Measurements from ENCODE around the gene TRAP1. TPM values are rescaled to one million over a fixed set of nuclear protein-coding genes. Genes with fewer than 3 reads are reported as not detected.

The TRAP1 gene
- total and polyA plus RNA-seq, 5 donors from 2014 or later: 38.7 to 65.0 (median 48.0) TPM

- Histone ChIP-seq H3K36me3 (ENCODE audit: control insufficient read depth, insufficient read depth, low read length) (peaks cover 29% of the 10 kb centered on the region), H3K4me3 (ENCODE audit: low read depth, low read length) (no peak overlapping the region), H3K27ac (ENCODE audit: insufficient read depth, low read length, poor library complexity, severe bottlenecking) (no peak overlapping the region), H3K4me1 (ENCODE audit: control insufficient read depth, insufficient read depth, low read length, poor library complexity, severe bottlenecking) (no peaks in the 10 kb centered on the region), H3K9me3 (ENCODE audit: control insufficient read depth in 2 of 2, low read length in 2 of 2) (no peaks in the 10 kb centered on the region), H3K27me3 (ENCODE audit: control insufficient read depth, insufficient read depth, low read length) (no peaks in the 10 kb centered on the region)
- Mint-ChIP-seq H3K27me3 (no peaks in the 10 kb centered on the region), H3K4me1 (peaks cover 0 to 7% (median under 1%) of the 10 kb centered on the region in 4 donors), H3K27ac (no peak overlapping the region), H3K36me3 (peaks cover 38% of the 10 kb centered on the region), H3K4me3 (no peak overlapping the region), H3K9me3 (no peaks in the 10 kb centered on the region)
- ATAC-seq (ENCODE audit: low read depth in 2 of 2): no peak
- no peak for DNase-seq
These were observed 39.3 kb downstream of the TRAP1 start for GRCh38 chr16:3677994-3678393.

GRCh38 chr16:3675601-3676130 lies 41.7 kb downstream of the TRAP1 start:
- H3K4me1 ChIP-seq (ENCODE audit: control insufficient read depth, insufficient read depth, low read length, poor library complexity, severe bottlenecking): no peaks in the 10 kb centered on the region
- Mint-ChIP-seq H3K4me3 (no peak overlapping the region), H3K9me3 (no peaks in the 10 kb centered on the region), H3K36me3 (peaks cover 26% of the 10 kb centered on the region), H3K4me1 (no peaks in the 10 kb centered on the region), H3K27me3 (no peaks in the 10 kb centered on the region), H3K27ac (no peak overlapping the region)
- ATAC-seq (ENCODE audit: low read depth in 2 of 2) (no peak), DNase-seq (no peak)
- H3K27ac ChIP-seq (ENCODE audit: insufficient read depth, low read length, poor library complexity, severe bottlenecking): no peak overlapping the region
- H3K9me3 ChIP-seq (ENCODE audit: control insufficient read depth in 2 of 2, low read length in 2 of 2): no peaks in the 10 kb centered on the region
- H3K27me3 ChIP-seq (ENCODE audit: control insufficient read depth, insufficient read depth, low read length): no peaks in the 10 kb centered on the region
- H3K36me3 ChIP-seq (ENCODE audit: control insufficient read depth, insufficient read depth, low read length): peaks cover 29% of the 10 kb centered on the region
- no peak overlapping the region for H3K4me3 ChIP-seq (ENCODE audit: low read depth, low read length)

- H3K9me3 Mint-ChIP-seq: no peaks in the 10 kb centered on the region
- H3K36me3 ChIP-seq (ENCODE audit: control insufficient read depth, insufficient read depth, low read length): peaks cover 29% of the 10 kb centered on the region
- H3K4me1 Mint-ChIP-seq: no peaks in the 10 kb centered on the region
- H3K4me3 Mint-ChIP-seq: no peak overlapping the region
- H3K27me3 ChIP-seq (ENCODE audit: control insufficient read depth, insufficient read depth, low read length): no peaks in the 10 kb centered on the region
- no peak overlapping the region for H3K27ac ChIP-seq (ENCODE audit: insufficient read depth, low read length, poor library complexity, severe bottlenecking)
- ATAC-seq (ENCODE audit: low read depth in 2 of 2): no peak
- H3K9me3 ChIP-seq (ENCODE audit: control insufficient read depth in 2 of 2, low read length in 2 of 2): no peaks in the 10 kb centered on the region
- peak overlapping the region in 1 of 3 donors; percentile 66 for H3K27ac Mint-ChIP-seq
- DNase-seq: no peak
- no peak overlapping the region for H3K4me3 ChIP-seq (ENCODE audit: low read depth, low read length)
- no peaks in the 10 kb centered on the region for H3K4me1 ChIP-seq (ENCODE audit: control insufficient read depth, insufficient read depth, low read length, poor library complexity, severe bottlenecking)
- H3K36me3 Mint-ChIP-seq: peaks cover 28% of the 10 kb centered on the region
- no peaks in the 10 kb centered on the region for H3K27me3 Mint-ChIP-seq
These were observed 42.6 kb downstream of the TRAP1 start for GRCh38 chr16:3674513-3675295.

- peak overlapping the region in 1 of 3 donors; percentile 38 for H3K27ac Mint-ChIP-seq
- ATAC-seq (ENCODE audit: low read depth in 2 of 2): no peak
These were observed 43.5 kb downstream of the TRAP1 start for GRCh38 chr16:3673676-3674377.

GRCh38 chr16:3673201-3673600 lies 44.1 kb downstream of the TRAP1 start:
- Mint-ChIP-seq H3K4me1 (no peaks in the 10 kb centered on the region), H3K27ac (no peak overlapping the region), H3K27me3 (no peaks in the 10 kb centered on the region), H3K4me3 (no peak overlapping the region), H3K36me3 (peaks cover 26% of the 10 kb centered on the region), H3K9me3 (no peaks in the 10 kb centered on the region)
- no peak for ATAC-seq (ENCODE audit: low read depth in 2 of 2)
- Histone ChIP-seq H3K4me3 (ENCODE audit: low read depth, low read length) (no peak overlapping the region), H3K36me3 (ENCODE audit: control insufficient read depth, insufficient read depth, low read length) (peaks cover 25% of the 10 kb centered on the region), H3K27ac (ENCODE audit: insufficient read depth, low read length, poor library complexity, severe bottlenecking) (no peak overlapping the region), H3K4me1 (ENCODE audit: control insufficient read depth, insufficient read depth, low read length, poor library complexity, severe bottlenecking) (no peaks in the 10 kb centered on the region), H3K27me3 (ENCODE audit: control insufficient read depth, insufficient read depth, low read length) (no peaks in the 10 kb centered on the region), H3K9me3 (ENCODE audit: control insufficient read depth in 2 of 2, low read length in 2 of 2) (no peaks in the 10 kb centered on the region)
- DNase-seq: no peak

More at GRCh38 chr16:3673676-3674377, 43.5 kb downstream of the TRAP1 start:
- Mint-ChIP-seq H3K4me1 (no peaks in the 10 kb centered on the region), H3K4me3 (no peak overlapping the region), H3K9me3 (no peaks in the 10 kb centered on the region), H3K36me3 (peaks cover 25% of the 10 kb centered on the region), H3K27me3 (no peaks in the 10 kb centered on the region)
- no peaks in the 10 kb centered on the region for H3K27me3 ChIP-seq (ENCODE audit: control insufficient read depth, insufficient read depth, low read length)
- H3K4me3 ChIP-seq (ENCODE audit: low read depth, low read length): no peak overlapping the region
- no peak overlapping the region for H3K27ac ChIP-seq (ENCODE audit: insufficient read depth, low read length, poor library complexity, severe bottlenecking)
- no peak for DNase-seq
- no peaks in the 10 kb centered on the region for H3K4me1 ChIP-seq (ENCODE audit: control insufficient read depth, insufficient read depth, low read length, poor library complexity, severe bottlenecking)
- H3K36me3 ChIP-seq (ENCODE audit: control insufficient read depth, insufficient read depth, low read length): peaks cover 29% of the 10 kb centered on the region
- H3K9me3 ChIP-seq (ENCODE audit: control insufficient read depth in 2 of 2, low read length in 2 of 2): no peaks in the 10 kb centered on the region

GRCh38 chr16:3672571-3673041 lies 44.7 kb downstream of the TRAP1 start:
- no peak overlapping the region for H3K27ac Mint-ChIP-seq
- no peak for DNase-seq
- no peaks in the 10 kb centered on the region for H3K4me1 Mint-ChIP-seq
- Histone ChIP-seq H3K9me3 (ENCODE audit: control insufficient read depth in 2 of 2, low read length in 2 of 2) (no peaks in the 10 kb centered on the region), H3K36me3 (ENCODE audit: control insufficient read depth, insufficient read depth, low read length) (peaks cover 25% of the 10 kb centered on the region), H3K4me3 (ENCODE audit: low read depth, low read length) (no peak overlapping the region), H3K27ac (ENCODE audit: insufficient read depth, low read length, poor library complexity, severe bottlenecking) (no peak overlapping the region), H3K4me1 (ENCODE audit: control insufficient read depth, insufficient read depth, low read length, poor library complexity, severe bottlenecking) (no peaks in the 10 kb centered on the region), H3K27me3 (ENCODE audit: control insufficient read depth, insufficient read depth, low read length) (no peaks in the 10 kb centered on the region)
- H3K36me3 Mint-ChIP-seq: peaks cover 20% of the 10 kb centered on the region
- no peaks in the 10 kb centered on the region for H3K9me3 Mint-ChIP-seq
- no peak for ATAC-seq (ENCODE audit: low read depth in 2 of 2)
- H3K4me3 Mint-ChIP-seq: no peak overlapping the region
- H3K27me3 Mint-ChIP-seq: no peaks in the 10 kb centered on the region

GRCh38 chr16:3671424-3671823 lies 45.9 kb downstream of the TRAP1 start:
- H3K36me3 Mint-ChIP-seq: peaks cover 17% of the 10 kb centered on the region
- peaks cover 25% of the 10 kb centered on the region for H3K36me3 ChIP-seq (ENCODE audit: control insufficient read depth, insufficient read depth, low read length)

More at GRCh38 chr16:3671424-3671823, 45.9 kb downstream of the TRAP1 start:
- Histone ChIP-seq H3K27ac (ENCODE audit: insufficient read depth, low read length, poor library complexity, severe bottlenecking) (no peak overlapping the region), H3K27me3 (ENCODE audit: control insufficient read depth, insufficient read depth, low read length) (no peaks in the 10 kb centered on the region), H3K4me1 (ENCODE audit: control insufficient read depth, insufficient read depth, low read length, poor library complexity, severe bottlenecking) (no peaks in the 10 kb centered on the region), H3K9me3 (ENCODE audit: control insufficient read depth in 2 of 2, low read length in 2 of 2) (no peaks in the 10 kb centered on the region), H3K4me3 (ENCODE audit: low read depth, low read length) (no peak overlapping the region)
- H3K4me1 Mint-ChIP-seq: peaks cover 0 to 4% (median 2%) of the 10 kb centered on the region in 4 donors
- H3K9me3 Mint-ChIP-seq: no peaks in the 10 kb centered on the region
- no peak overlapping the region for H3K27ac Mint-ChIP-seq
- no peak for DNase-seq
- no peak for ATAC-seq (ENCODE audit: low read depth in 2 of 2)
- H3K27me3 Mint-ChIP-seq: no peaks in the 10 kb centered on the region
- no peak overlapping the region for H3K4me3 Mint-ChIP-seq
